Neural cell (in vitro differentiated cells): ENCODE measurements around the gene NFASC.

Source experiments
- CTCF ChIP-seq: fragments of 450-650 bp; IDR thresholded peaks from 2 replicates; pipeline ENCODE4 v1.5.1; 2014; ENCODE audit warnings: antibody characterized with exemption, mild to moderate bottlenecking, moderate library complexity; ENCODE audit not compliant: poor library complexity, severe bottlenecking
- POLR2AphosphoS5 ChIP-seq: IDR thresholded peaks from 2 replicates; pipeline ENCODE4 v1.6.1; 2012
- RAD21 ChIP-seq: fragments of 450-650 bp; conservative IDR thresholded peaks from 2 replicates; pipeline ENCODE4 v1.6.1; 2014; ENCODE audit warnings: antibody characterized with exemption, mild to moderate bottlenecking, moderate library complexity
- SMC3 ChIP-seq: fragments of 450-650 bp; conservative IDR thresholded peaks from 2 replicates; pipeline ENCODE4 v1.6.1; 2014; ENCODE audit warnings: antibody characterized with exemption, mild to moderate bottlenecking, moderate library complexity; ENCODE audit not compliant: poor library complexity

- TF ChIP-seq POLR2AphosphoS5: no peak
- no peak for TF ChIP-seq RAD21
- no peak for TF ChIP-seq CTCF
- TF ChIP-seq SMC3: no peak
These were observed 19.2 kb downstream of the NFASC start for GRCh38 chr1:204889681-204890383.
